ENCODE results near the gene NELL1. TPM values are rescaled to one million over a fixed set of nuclear protein-coding genes. Genes with fewer than 3 reads are reported as not detected.

The NELL1 gene
- total RNA-seq, 1 experiment from 2014 or later, result not detected

GRCh38 chr11:20917306-20917705 lies 247.9 kb downstream of the NELL1 start:
- Histone ChIP-seq H3K4me2 (ENCODE audit: low read length) (no peak overlapping the region), H3K27ac (ENCODE audit: low read length) (no peak overlapping the region), H2AFZ (ENCODE audit: low read length) (no peak overlapping the region), H3K9me3 (ENCODE audit: low read length) (no peaks in the 10 kb centered on the region), H3F3A (ENCODE audit: low read length, unreplicated experiment) (no peaks in the 10 kb centered on the region), H3K9me2 (replicated peaks; ENCODE audit: low read length) (no peaks in the 10 kb centered on the region), H3K9ac (ENCODE audit: low read length) (no peak overlapping the region), H3K79me2 (ENCODE audit: low read length) (no peaks in the 10 kb centered on the region), H3K27me3 (ENCODE audit: low read length) (no peaks in the 10 kb centered on the region), H3K4me1 (ENCODE audit: insufficient read depth, low read length) (no peaks in the 10 kb centered on the region), H3K4me3 (ENCODE audit: low read length) (no peak overlapping the region), H3K36me3 (ENCODE audit: low read depth, low read length) (no peaks in the 10 kb centered on the region), H4K20me1 (ENCODE audit: low read length) (no peaks in the 10 kb centered on the region)
- CTCF ChIA-PET, result no interaction called here
- intact Hi-C loops (cut with micrococcal nuclease), result no loop called here
- no TSS peak for BruUV-seq (replicated peaks)
- POLR2A ChIA-PET (ENCODE audit: unreplicated experiment), result no interaction called here
- DNase-seq (no peak), ATAC-seq (no peak)
- no peak for TF ChIP-seq EZH2phosphoT487 (IDR thresholded peaks at IDR 0.05; ENCODE audit: borderline replicate concordance, low read length)

GRCh38 chr11:20926799-20927540 lies 257.6 kb downstream of the NELL1 start:
- Histone ChIP-seq H3K9me2 (replicated peaks; ENCODE audit: low read length) (no peaks in the 10 kb centered on the region), H3F3A (ENCODE audit: low read length, unreplicated experiment) (no peaks in the 10 kb centered on the region), H3K9me3 (ENCODE audit: low read length) (no peaks in the 10 kb centered on the region), H3K27ac (ENCODE audit: low read length) (no peak overlapping the region), H3K9ac (ENCODE audit: low read length) (no peak overlapping the region), H2AFZ (ENCODE audit: low read length) (no peak overlapping the region), H3K4me3 (ENCODE audit: low read length) (no peak overlapping the region), H4K20me1 (ENCODE audit: low read length) (no peaks in the 10 kb centered on the region), H3K79me2 (ENCODE audit: low read length) (no peaks in the 10 kb centered on the region), H3K36me3 (ENCODE audit: low read depth, low read length) (no peaks in the 10 kb centered on the region), H3K4me2 (ENCODE audit: low read length) (no peak overlapping the region), H3K27me3 (ENCODE audit: low read length) (no peaks in the 10 kb centered on the region), H3K4me1 (ENCODE audit: insufficient read depth, low read length) (no peaks in the 10 kb centered on the region)
- CTCF ChIA-PET, result no interaction called here
- no TSS peak for BruUV-seq (replicated peaks)
- ATAC-seq (no peak), DNase-seq (no peak)
- intact Hi-C loops (cut with micrococcal nuclease), result no loop called here
- TF ChIP-seq EZH2 (IDR thresholded peaks at IDR 0.05; ENCODE audit: low read length, unreplicated experiment) (no peak), EZH2phosphoT487 (IDR thresholded peaks at IDR 0.05; ENCODE audit: borderline replicate concordance, low read length) (no peak), CTCF (conservative IDR thresholded peaks at IDR 0.05; ENCODE audit: low read depth, low read length) (no peak)
- POLR2A ChIA-PET (ENCODE audit: unreplicated experiment), result no interaction called here

- intact Hi-C loops (cut with micrococcal nuclease), result no loop called here
- no peak overlapping the region for H3K4me2 ChIP-seq (ENCODE audit: low read length)
- H4K20me1 ChIP-seq (ENCODE audit: low read length), result no peaks in the 10 kb centered on the region
- BruUV-seq (replicated peaks), result no TSS peak
- ChIA-PET CTCF (no interaction called here), POLR2A (ENCODE audit: unreplicated experiment) (no interaction called here)
- H3K9me2 ChIP-seq (replicated peaks; ENCODE audit: low read length), result no peaks in the 10 kb centered on the region
- H3K79me2 ChIP-seq (ENCODE audit: low read length), result no peaks in the 10 kb centered on the region
- no peak overlapping the region for H3K27ac ChIP-seq (ENCODE audit: low read length)
- H3K4me3 ChIP-seq (ENCODE audit: low read length), result no peak overlapping the region
- TF ChIP-seq CTCF (conservative IDR thresholded peaks at IDR 0.05; ENCODE audit: low read depth, low read length) (no peak), EZH2phosphoT487 (IDR thresholded peaks at IDR 0.05; ENCODE audit: borderline replicate concordance, low read length) (no peak), EZH2 (IDR thresholded peaks at IDR 0.05; ENCODE audit: low read length, unreplicated experiment) (no peak)
- no peaks in the 10 kb centered on the region for H3F3A ChIP-seq (ENCODE audit: low read length, unreplicated experiment)
- H3K27me3 ChIP-seq (ENCODE audit: low read length), result no peaks in the 10 kb centered on the region
- no peak overlapping the region for H3K9ac ChIP-seq (ENCODE audit: low read length)
- 0 out of 2 replicates have a peak, but pooled peaks cover 8% of the 10 kb centered on the region for H3K9me3 ChIP-seq (ENCODE audit: low read length)
- no peaks in the 10 kb centered on the region for H3K36me3 ChIP-seq (ENCODE audit: low read depth, low read length)
- no peak overlapping the region for H2AFZ ChIP-seq (ENCODE audit: low read length)
- H3K4me1 ChIP-seq (ENCODE audit: insufficient read depth, low read length), result no peaks in the 10 kb centered on the region
- DNase-seq (no peak), ATAC-seq (no peak)
Measured at GRCh38 chr11:20931029-20931428, 261.6 kb downstream of the NELL1 start.
